Caki2 (cell line): ENCODE results near the gene EIF2S3. TPM values are rescaled to one million over a fixed set of nuclear protein-coding genes. Genes with fewer than 3 reads are reported as not detected.

Experiments used
- DNase-seq: peaks from one replicate; pipeline ENCODE4 v3.0.0-alpha.2; 2015; ENCODE audit warnings: low read depth
- in situ Hi-C: cut with HindIII; loops from 2 replicates; pipeline ENCODE4 v1.10.0; 2016; ENCODE audit warnings: low sequenced_read_pairs, low pct_unique_long_range_greater_than_20kb, mixed read lengths
- total RNA-seq: library from RNA; depleted of rRNA; stranded (reverse); fragments of >200 nt; shearing (Covaris generic); gene quantifications from 2 replicates; pipeline ENCODE4 v1.2.3, GENCODE V29; 2014; ENCODE audit warnings: low replicate concordance; rRNA removed

Gene EIF2S3
- total RNA-seq, 1 experiment from 2014 or later = 109 TPM

- in situ Hi-C loops = no loop called here
- DNase-seq = no peak
Measured at GRCh38 chrX:24100713-24101112, 46.0 kb downstream of the EIF2S3 start.

DNA sequence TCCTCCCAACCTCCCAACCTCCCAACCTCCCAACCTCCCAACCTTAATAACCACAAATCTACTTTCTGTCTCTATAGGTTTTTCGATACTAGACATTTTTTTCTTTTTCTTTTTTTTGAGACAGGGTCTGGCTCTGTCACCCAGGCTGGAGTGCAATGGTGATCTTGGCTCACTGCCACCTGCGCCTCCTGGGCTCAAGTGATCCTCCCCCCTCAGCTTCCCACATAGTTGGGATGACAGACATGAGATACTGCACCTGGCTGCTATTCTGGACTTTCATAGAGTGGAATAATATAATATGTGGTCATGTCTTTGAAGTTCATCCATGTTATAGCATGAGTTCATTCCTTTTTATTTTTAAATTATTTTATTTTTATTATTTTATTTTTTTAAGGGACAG, 55.3 kb downstream of the EIF2S3 start:
- DNase-seq = no peak
- in situ Hi-C loops = no loop called here

GRCh38 chrX:24113181-24113580, 58.4 kb downstream of the EIF2S3 start:
- DNase-seq = no peak
- in situ Hi-C loops = no loop called here

GRCh38 chrX:24117258-24117657, 62.5 kb downstream of the EIF2S3 start:
- DNase-seq = no peak
- in situ Hi-C loops = no loop called here

DNA sequence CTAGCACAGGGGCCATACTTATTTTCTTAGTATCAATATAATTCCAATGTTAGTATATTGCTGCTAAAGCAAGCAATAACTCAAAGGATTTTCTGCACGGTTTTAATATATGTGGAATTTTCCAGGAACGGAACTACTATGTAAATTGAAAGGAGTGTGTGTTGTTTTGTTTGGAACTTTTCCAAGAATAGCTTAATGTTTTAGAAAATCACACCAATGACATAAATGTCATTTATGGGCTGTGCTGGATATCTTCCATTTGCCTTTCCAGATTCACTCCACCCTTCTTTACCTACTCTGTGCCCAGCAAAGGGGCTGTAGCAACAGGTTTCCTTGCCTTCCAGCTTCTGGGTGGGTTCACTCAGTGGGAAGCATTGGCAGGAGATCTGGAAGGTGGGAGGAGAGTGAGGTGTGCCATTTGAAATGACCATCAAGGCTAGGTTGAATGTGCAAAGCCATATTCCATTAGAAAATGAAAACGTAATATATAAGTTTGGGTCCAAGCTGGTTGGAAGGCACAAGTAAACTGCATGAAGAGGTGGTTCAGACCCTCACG, 69.6 kb downstream of the EIF2S3 start:
- in situ Hi-C loops = no loop called here
- DNase-seq = peak; percentile 30

DNA sequence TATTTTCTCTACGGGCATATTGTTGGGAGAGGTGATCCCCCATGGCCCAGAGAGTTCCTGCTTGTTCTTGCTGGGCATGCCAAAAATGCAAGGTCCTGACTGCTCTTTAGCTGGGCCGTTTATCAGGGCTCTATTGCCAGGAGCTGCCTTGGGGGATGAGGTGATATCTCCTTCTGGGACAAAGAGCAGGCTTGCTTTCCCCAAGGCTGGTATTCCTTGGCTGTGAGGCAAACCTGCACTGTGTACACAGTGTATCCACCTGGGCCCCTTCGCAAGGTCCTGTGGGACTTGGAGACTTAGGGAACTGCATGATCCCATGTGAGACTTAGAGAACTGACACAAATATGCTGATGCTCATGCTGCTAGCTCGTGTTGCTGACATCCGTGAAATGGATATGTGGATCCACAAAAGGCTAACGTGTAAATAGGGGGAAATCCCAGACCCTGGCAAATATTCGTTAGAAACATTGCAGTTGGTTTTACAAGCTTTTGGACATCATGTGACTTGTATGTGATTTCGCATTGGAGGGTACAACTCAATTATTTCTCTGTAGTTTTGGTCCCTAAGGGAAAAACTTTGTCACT, 70.4 kb downstream of the EIF2S3 start:
- DNase-seq = no peak
- in situ Hi-C loops = no loop called here

Other genes with a start within 250 kb of the EIF2S3 start
- gene APOO, start 147.0 kb upstream of the EIF2S3 start, total RNA-seq = 21.3 and 24.8 TPM in 2 replicates
- not detected in 2 replicates for gene CXorf58, start 146.9 kb upstream of the EIF2S3 start, total RNA-seq
- gene KLHL15, start 27.8 kb upstream of the EIF2S3 start, total RNA-seq = 4.2 and 6.1 TPM in 2 replicates
- gene ZFX, start 94.8 kb downstream of the EIF2S3 start, total RNA-seq = 7.2 and 12.2 TPM in 2 replicates